K562 (cell line): Measurements from ENCODE around the gene ZBTB9. TPM values are rescaled to one million over a fixed set of nuclear protein-coding genes. Genes with fewer than 3 reads are reported as not detected.
A peak's percentile ranks its signal among the peaks of the same experiment; 100 is the strongest.

ENCODE experiments used
- ATF2 ChIP-seq: sonication (generic); formaldehyde crosslinking; IDR thresholded peaks from 2 replicates; pipeline ENCODE4 v1.8.1; 2022; ENCODE audit warnings: missing genetic modification reagents
- CEBPZ ChIP-seq: fragments of 150-350 bp; IDR thresholded peaks from 2 replicates; pipeline ENCODE4 v1.6.1; 2014; ENCODE audit warnings: low read depth, mild to moderate bottlenecking, low read length, borderline replicate concordance
- GATAD2A ChIP-seq: fragments of 450-650 bp; IDR thresholded peaks from 2 replicates; pipeline ENCODE4 v1.6.1; 2017
- NR2C1 ChIP-seq, 2 experiments: fragments of 450-650 bp; IDR thresholded peaks; 2 replicates each; pipeline ENCODE4 v1.6.1; 2017; ENCODE audit warnings: mild to moderate bottlenecking in 2 of 2, antibody characterized with exemption in 1 of 2, inconsistent platforms in 1 of 2, missing compliant biosample characterization in 1 of 2, missing genetic modification characterization in 1 of 2
- PATZ1 ChIP-seq: fragments of 250-450 bp; sonication (Bioruptor Pico); IDR thresholded peaks from 2 replicates; pipeline ENCODE4 v1.5.0; 2020; ENCODE audit warnings: mild to moderate bottlenecking, borderline replicate concordance
- POLR2B ChIP-seq: fragments of 450-650 bp; IDR thresholded peaks from 2 replicates; pipeline ENCODE4 v1.6.1; 2018; ENCODE audit warnings: low read depth; ENCODE audit not compliant: partially characterized antibody
- POLR2G ChIP-seq: fragments of 200-400 bp; formaldehyde crosslinking; IDR thresholded peaks from 2 replicates; pipeline ENCODE4 v1.6.1; 2017; ENCODE audit warnings: low read depth, mild to moderate bottlenecking, antibody characterized with exemption, low read length, moderate library complexity
- RNF2 ChIP-seq: sonication (generic); IDR thresholded peaks from 2 replicates; pipeline ENCODE4 v1.6.1; 2016
- SRF ChIP-seq, 2 experiments: fragments of 250-450, 450-650 bp in 1 of 2; sonication (Bioruptor Pico) in 1 of 2; sonication (generic) in 1 of 2; formaldehyde crosslinking; IDR thresholded peaks; 2 replicates each; pipeline versions ENCODE4 v1.5.0 to v1.5.1; 2020 to 2022; ENCODE audit warnings: mild to moderate bottlenecking in 1 of 2, missing genetic modification reagents in 1 of 2
- polyA plus RNA-seq, 8 experiments: library from polyadenylated mRNA; depleted of rRNA in 4 of 8; stranded (reverse) in 5 of 8; unstranded in 3 of 8; fragments of >200 nt; fragmentation: Nextera tagmentation in 2 of 8; fragmentation: Illumina TruSeq in 1 of 8; extraction: Ambion mirVana in 2 of 8; extraction: Trizol in 1 of 8; gene quantifications; 2 replicates each; pipeline versions ENCODE4 v1.2.1 to v1.2.3, GENCODE V29; 2011 to 2014; ENCODE audit warnings: inconsistent platforms in 1 of 8, missing spikeins in 1 of 8
- total RNA-seq, 7 experiments: library from RNA; depleted of rRNA in 6 of 7; stranded (reverse); fragments of >200 nt in 6 of 7; fragmentation: Illumina TruSeq in 2 of 7; extraction: Trizol in 2 of 7; gene quantifications; 2 replicates each; pipeline versions ENCODE4 v1.2.1 to v1.2.3, GENCODE V29; 2011 to 2021; ENCODE audit warnings: low replicate concordance in 1 of 7

The ZBTB9 gene
- total and polyA plus RNA-seq, 9 of the 15 experiments (the other 6 are each of a cell fraction or from before 2014, with no cell fraction given) = 1.9 to 19.5 (median 10.4) TPM

- TF ChIP-seq CEBPZ (no peak), ATF2 (no peak), PATZ1 (CRISPR knock-in tag) (no peak), RNF2 (no peak), SRF (CRISPR knock-in tag; IDR thresholded peaks at IDR 0.05) (no peak), POLR2G (0 out of 2 replicates have a peak, but pooled peaks have one; percentile 20), POLR2B (peak; percentile 47), GATAD2A (no peak), NR2C1 (IDR thresholded peaks at IDR 0.05) (no peak), NR2C1 (tag; IDR thresholded peaks at IDR 0.05) (no peak)
Observed at GRCh38 chr6:33413241-33414120, 40.9 kb upstream of the ZBTB9 start (continued).
